ENCODE data around the gene MAPK8IP1.

The MAPK8IP1 gene

GRCh38 chr11:45851228-45851627 lies 34.2 kb upstream of the MAPK8IP1 start:
- no peak overlapping the region for H3K4me3 ChIP-seq (replicated peaks; ENCODE audit: insufficient read depth, low read length)
- TF ChIP-seq SPI1 (IDR thresholded peaks at IDR 0.05; ENCODE audit: borderline replicate concordance, low read depth) (no peak), CTCF (IDR thresholded peaks at IDR 0.05; ENCODE audit: insufficient read depth, low read length) (no peak), POLR2AphosphoS5 (IDR thresholded peaks at IDR 0.05; ENCODE audit: low read depth) (no peak), GABPA (IDR thresholded peaks at IDR 0.05; ENCODE audit: low read depth) (no peak)
- TF ChIP-seq, protein P1, sequence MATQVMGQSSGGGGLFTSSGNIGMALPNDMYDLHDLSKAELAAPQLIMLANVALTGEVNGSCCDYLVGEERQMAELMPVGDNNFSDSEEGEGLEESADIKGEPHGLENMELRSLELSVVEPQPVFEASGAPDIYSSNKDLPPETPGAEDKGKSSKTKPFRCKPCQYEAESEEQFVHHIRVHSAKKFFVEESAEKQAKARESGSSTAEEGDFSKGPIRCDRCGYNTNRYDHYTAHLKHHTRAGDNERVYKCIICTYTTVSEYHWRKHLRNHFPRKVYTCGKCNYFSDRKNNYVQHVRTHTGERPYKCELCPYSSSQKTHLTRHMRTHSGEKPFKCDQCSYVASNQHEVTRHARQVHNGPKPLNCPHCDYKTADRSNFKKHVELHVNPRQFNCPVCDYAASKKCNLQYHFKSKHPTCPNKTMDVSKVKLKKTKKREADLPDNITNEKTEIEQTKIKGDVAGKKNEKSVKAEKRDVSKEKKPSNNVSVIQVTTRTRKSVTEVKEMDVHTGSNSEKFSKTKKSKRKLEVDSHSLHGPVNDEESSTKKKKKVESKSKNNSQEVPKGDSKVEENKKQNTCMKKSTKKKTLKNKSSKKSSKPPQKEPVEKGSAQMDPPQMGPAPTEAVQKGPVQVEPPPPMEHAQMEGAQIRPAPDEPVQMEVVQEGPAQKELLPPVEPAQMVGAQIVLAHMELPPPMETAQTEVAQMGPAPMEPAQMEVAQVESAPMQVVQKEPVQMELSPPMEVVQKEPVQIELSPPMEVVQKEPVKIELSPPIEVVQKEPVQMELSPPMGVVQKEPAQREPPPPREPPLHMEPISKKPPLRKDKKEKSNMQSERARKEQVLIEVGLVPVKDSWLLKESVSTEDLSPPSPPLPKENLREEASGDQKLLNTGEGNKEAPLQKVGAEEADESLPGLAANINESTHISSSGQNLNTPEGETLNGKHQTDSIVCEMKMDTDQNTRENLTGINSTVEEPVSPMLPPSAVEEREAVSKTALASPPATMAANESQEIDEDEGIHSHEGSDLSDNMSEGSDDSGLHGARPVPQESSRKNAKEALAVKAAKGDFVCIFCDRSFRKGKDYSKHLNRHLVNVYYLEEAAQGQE (IDR thresholded peaks at IDR 0.05; ENCODE audit: insufficient replicate concordance, low read depth), result no peak
- H3K27me3 ChIP-seq (ENCODE audit: insufficient read depth, poor library complexity, severe bottlenecking), result no peaks in the 10 kb centered on the region
- H3K27ac ChIP-seq (replicated peaks), result no peak overlapping the region
- no peak for DNase-seq (ENCODE audit: low read depth in 1 of 2, low spot score in 1 of 2)

DNA sequence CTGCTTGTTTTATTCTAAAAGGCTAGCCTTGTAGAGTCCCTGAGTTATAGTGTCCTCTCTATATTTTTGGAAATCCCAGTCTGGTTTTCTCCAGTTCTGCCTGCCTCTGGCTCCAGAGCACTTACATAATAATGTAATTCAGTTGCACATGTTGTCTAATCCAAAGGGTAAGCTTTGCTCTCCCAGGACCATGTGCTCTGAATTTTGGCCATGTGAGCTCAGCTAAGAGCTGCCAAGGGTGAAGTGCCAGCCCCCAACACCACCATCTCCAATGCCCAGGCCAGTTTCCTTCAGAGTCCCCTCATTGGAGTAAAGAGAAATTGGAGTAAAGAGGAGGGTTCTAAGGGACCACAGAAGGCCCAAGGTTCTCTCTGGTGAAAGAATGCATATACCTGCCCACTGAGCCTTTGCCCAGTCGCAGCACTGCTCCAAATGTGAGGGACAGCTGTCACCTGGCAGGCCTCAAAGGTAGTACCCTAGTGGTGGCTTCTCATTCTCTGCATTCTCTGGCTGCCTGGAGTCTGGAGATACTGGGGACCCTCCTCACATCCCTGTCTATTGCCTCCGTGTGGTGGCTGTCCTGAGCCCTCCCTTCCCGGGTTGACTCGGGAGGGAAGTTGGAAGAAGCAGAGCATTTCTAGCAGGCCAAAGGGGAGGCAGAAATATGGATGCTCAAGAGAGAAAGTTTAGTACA lies 33.3 kb upstream of the MAPK8IP1 start:
- Histone ChIP-seq H3K27ac (replicated peaks) (no peak overlapping the region), H3K4me3 (replicated peaks; ENCODE audit: insufficient read depth, low read length) (no peak overlapping the region), H3K27me3 (ENCODE audit: insufficient read depth, poor library complexity, severe bottlenecking) (no peaks in the 10 kb centered on the region)
- no peak for DNase-seq (ENCODE audit: low read depth in 1 of 2, low spot score in 1 of 2)
- TF ChIP-seq CTCF (IDR thresholded peaks at IDR 0.05; ENCODE audit: insufficient read depth, low read length) (no peak), SPI1 (IDR thresholded peaks at IDR 0.05; ENCODE audit: borderline replicate concordance, low read depth) (no peak), GABPA (IDR thresholded peaks at IDR 0.05; ENCODE audit: low read depth) (no peak), POLR2AphosphoS5 (IDR thresholded peaks at IDR 0.05; ENCODE audit: low read depth) (no peak)
- TF ChIP-seq, protein P1 (IDR thresholded peaks at IDR 0.05; ENCODE audit: insufficient replicate concordance, low read depth), result no peak

DNA sequence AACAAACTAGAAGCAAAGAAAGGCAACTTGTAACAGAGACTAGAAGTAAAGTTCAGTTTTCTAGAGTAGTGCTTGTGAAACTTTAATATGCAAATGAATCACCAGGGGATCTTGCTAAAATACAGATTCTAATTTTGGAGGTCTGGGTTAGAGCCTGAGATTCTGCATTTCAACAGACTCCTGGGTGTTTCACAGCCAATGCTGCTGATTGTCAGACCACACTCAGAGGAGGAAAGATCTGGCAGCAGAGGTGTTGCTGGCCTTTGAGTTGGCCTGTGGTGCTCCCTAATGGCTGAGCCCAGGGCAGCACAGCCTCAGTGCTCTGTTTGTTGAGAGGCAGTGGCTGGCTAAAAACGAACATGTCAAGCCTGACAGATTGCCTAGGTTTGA lies 32.7 kb upstream of the MAPK8IP1 start:
- Histone ChIP-seq H3K27ac (replicated peaks) (no peak overlapping the region), H3K27me3 (ENCODE audit: insufficient read depth, poor library complexity, severe bottlenecking) (no peaks in the 10 kb centered on the region), H3K4me3 (replicated peaks; ENCODE audit: insufficient read depth, low read length) (no peak overlapping the region)
- TF ChIP-seq CTCF (IDR thresholded peaks at IDR 0.05; ENCODE audit: insufficient read depth, low read length) (no peak), SPI1 (IDR thresholded peaks at IDR 0.05; ENCODE audit: borderline replicate concordance, low read depth) (no peak), POLR2AphosphoS5 (IDR thresholded peaks at IDR 0.05; ENCODE audit: low read depth) (no peak), GABPA (IDR thresholded peaks at IDR 0.05; ENCODE audit: low read depth) (no peak)
- TF ChIP-seq, protein P1 (IDR thresholded peaks at IDR 0.05; ENCODE audit: insufficient replicate concordance, low read depth), result no peak
- no peak for DNase-seq (ENCODE audit: low read depth in 1 of 2, low spot score in 1 of 2)

All from HL-60 (cell line).